TTC549 (cell line): Measurements from ENCODE around the gene PDLIM7.

ENCODE experiments used
- FAIRE-seq: peaks from 2 replicates; lab custom pipeline; 2012; peaks lifted over from hg19 to GRCh38; lab: Jason Lieb, UNC

The PDLIM7 gene

DNA sequence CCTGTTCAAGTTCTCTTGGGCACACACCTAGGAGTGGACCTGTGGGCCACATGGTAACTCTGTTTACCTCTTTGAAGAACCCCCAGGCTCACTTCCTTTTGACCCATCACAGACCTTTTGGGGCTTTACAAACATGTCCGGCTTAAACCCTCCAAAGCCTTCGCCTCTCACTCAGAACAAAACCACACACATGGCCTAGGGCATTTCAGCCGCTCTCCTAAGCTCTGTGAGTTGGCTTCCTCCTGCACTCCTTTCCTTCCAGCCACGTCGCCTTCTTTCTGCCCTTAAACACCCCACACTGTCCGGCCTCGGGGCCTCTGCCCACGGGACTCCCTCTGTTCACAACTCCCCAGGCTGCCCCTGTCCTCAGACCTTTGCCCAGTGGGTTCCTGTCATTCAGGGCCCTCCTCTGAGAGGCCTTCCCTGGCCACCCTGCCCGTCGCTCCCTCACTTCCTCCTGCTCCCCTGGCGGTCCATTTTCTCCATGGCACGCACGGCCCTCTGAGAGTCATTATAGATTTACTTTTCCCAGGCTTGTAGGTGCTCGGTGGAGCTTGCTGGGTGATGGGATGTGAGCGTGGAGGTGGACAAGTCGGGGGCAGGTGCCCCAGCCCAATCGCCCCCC, 10.3 kb upstream of the PDLIM7 start:
- no peak for FAIRE-seq

DNA sequence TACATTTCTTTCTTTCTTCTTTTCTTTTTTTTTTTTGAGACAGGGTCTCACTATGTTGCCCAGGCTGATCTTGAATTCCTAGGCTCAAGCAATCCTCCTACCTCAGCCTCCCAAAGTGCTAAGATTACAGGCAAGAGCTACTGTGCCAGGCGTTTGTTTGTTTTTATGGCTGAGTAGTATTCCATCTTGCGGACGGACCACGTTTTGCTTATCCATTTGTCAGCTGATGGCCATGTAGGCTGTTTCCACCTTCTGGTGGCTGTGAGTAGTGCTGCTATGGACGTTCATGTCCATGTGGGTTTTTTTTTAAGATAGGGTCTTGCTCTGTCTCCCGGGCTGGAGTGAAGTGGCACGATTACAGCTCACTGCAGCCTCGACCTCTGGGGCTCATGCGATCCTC, 9.8 kb upstream of the PDLIM7 start:
- FAIRE-seq: no peak

DNA sequence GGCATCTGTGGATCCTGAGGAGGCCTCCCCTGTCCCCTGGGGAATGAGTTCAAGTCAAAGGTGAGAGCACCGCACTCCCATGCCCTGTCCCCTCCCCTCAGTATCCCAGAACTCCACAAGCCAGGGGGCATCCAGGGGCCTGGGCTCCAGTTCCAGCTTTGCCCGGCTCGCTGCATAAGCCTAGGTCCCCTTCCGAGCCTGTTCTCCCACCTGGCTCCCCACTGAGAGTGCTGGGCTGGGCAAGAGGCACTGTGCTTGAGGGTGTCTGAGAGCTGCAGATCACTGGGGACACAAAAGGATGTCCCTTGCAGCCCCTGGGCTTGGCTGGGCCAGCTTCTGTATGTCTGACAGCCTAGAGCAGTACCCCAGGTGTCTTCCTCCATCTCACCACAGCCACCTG, 7.7 kb upstream of the PDLIM7 start:
- FAIRE-seq: no peak

DNA sequence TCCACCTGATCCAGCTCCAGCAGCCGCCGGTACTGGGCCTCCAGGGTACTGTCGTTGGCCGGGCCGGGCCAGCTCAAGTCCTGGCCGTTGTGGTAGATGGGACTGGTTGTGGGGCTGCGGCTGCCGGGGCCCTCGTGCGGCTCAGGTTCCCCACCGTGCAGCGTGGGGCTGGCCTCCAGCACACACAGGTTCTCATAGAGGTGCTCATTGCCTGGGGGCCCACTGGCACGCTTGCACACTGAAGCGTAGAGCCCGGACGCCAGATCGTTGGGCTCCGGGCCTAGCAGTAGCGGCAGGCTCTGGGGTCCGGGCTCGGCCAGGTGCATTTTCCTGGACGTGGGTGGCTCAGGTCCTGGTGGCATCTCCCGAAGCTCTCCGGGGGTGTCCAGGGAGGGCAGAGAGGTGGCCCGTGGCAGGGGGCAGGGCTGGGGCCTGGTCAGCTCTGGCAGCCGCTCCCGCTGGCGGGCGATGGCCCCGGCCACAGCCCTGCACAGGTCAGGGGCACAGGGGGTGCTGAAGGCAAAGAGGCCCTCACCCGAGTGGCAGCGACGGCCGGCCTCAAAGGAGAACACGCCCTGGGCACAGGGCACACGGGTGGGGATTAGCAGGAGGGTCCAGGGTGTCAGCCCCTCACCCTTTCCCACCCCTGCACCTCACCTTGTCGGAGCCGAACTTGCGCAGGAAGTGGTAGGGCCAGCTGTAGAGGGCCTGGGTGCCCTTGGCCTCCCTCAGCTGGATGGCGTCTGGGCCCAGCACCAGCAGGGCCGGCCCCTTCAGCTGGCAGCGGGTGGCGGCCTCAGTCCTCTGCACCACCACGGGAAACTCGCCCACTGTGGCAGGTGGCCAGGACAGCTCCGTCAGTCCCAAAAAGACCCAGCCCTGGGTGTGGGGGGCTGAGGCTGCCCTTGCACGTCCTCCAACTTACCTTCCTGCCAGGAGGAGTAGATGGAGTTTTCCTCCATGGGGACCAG, 7.0 kb upstream of the PDLIM7 start:
- FAIRE-seq: no peak

DNA sequence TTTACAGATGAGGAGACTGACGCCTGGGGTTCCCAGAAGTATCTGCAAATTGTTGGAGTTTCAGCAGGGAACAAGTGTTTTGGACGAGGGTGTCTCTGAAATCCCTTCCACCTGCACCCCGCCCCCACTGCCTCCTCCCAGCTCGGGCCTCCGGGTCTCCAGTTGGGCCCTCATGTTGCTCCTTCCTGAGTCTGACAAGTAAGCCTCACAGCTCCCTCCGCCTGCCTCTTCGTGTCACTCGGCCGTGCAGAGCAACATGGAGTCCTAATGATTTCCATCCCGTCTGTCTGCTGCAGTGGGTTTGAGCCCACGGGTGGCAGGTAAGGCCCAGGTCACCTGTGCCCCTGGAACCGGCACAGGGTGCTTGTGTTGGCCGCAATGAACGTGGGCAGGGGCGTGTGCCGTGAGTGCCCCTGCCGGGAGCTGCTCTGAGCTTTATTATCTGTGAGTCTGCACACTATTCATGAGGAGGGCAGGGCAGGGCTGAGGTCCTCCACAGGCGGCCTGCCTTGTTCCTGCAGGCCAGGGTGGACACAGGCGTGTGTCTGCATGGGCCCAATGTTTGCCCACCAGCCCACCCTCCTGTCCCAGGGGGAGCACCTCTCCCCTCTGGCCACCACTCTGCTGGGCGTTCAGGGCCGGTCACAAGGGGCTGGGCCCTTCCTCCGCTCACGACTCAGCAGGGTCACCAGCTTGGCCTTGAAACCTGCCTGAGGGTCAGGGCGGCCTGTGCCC, 6.1 kb upstream of the PDLIM7 start:
- no peak for FAIRE-seq

DNA sequence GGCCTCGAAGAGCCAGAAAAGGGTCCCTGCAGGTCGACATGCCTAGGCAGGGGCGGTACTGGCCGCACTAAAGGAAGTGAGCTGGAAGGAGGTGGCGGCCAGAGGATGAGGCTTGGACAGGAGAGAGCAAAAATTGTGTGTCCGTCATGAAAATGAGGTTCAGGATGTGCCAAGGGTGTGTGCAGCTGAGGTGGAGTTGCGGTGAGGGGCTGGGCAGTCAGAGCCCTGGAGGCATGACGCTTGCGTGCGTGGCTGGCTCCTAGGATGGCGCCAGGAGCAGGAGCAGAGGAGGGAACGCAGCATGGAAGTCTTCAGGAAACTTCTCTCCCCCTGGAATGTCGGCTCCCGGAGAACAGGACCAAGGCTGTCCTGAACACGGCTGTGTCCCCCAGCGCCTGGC, 5.5 kb upstream of the PDLIM7 start:
- no peak for FAIRE-seq

DNA sequence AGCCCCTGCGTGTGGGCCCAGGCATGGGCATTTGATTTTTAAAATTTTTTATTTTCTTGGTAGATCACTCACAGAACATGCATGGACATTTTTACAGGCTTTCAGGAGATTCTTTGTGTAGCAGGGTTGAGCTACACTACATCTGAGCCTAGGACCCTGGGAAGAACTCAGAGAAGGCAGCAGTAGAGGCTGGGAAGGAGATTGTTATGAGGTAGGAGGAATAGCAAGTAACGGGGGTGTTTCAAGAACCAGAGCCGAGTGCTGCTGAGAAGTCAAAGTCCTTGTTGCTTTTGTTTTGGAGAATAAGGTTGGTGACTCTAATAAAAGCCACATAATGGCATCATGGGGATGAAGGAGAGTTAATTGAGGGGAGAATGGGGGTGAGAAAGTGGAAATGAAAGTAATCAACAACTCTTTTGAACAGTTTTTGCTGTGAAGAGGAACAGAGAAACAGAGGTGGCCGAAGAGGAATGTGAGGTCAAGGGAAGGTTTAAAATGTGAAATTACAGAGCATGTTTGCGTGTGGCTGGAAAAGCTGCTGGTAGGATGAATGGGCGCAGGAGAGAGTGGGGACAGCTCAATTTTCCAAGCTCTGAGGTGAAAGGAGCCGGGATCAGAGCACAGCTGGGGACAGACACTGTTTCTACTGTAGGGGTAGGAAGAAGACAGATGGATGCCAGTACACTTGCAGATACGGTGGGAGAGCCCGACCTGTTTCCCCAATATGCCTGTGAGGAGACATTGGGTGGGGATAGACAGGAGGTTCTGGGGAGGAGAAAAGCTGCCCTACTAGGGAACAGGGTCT, 4.7 kb upstream of the PDLIM7 start:
- FAIRE-seq: no peak

DNA sequence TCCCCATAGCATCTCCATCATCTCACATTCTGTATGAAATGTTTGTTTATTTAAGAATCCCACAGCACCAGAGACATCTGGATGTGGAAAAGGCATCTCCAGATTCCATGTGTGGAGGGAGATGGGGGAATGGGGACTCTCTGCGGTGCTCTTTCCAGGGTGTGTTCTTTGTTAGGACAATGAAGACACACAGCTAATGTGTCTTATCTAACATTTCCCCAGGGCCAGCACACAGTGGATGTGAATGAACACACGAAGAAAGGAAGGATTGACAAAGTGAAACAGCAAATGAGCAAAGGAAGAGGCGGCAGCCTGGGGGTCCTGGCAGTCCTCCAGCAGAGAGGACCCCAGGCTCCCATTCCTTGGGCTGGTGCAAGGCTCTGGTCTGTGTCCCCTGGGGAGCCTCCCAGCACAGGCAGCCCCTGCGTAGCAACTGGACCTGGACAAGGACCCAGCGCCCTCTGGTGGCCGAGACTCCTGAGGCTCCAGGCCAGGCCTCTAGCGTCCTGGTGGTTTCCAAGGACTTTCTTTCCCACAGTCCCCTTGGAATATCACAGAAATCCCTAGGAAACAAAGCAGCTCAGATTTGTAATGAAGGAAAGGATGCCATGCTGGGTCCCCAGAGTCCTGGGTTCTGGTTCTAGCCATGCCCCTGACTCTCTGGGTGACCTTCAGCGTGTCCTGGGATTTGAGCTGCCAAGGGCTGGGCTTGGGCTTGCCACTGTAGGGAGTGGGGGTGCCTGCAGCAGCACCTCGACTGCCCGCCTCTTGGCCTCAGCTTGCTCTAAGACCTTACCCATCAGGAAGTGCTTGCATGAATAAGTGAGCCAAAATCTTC, 3.5 kb upstream of the PDLIM7 start:
- no peak for FAIRE-seq

DNA sequence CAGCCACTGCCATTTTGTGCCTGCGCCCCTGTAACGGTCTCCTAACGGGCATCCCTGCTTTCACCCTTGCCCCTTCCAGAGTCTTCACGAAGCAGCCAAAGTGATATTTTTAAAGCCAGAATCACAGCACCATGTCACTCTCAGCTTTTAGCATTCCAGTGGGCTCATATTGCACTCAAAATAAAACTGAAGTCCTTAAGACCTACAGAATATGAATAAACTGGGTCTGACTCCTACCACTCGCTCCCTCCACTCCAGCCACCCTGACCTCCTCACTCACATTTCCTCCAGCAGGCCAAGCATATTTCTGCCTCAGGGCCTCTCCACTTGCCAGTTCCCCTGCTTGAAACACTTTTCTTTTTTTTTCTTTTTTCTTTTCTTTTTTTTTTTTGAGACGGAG, 2.4 kb upstream of the PDLIM7 start:
- FAIRE-seq: no peak

DNA sequence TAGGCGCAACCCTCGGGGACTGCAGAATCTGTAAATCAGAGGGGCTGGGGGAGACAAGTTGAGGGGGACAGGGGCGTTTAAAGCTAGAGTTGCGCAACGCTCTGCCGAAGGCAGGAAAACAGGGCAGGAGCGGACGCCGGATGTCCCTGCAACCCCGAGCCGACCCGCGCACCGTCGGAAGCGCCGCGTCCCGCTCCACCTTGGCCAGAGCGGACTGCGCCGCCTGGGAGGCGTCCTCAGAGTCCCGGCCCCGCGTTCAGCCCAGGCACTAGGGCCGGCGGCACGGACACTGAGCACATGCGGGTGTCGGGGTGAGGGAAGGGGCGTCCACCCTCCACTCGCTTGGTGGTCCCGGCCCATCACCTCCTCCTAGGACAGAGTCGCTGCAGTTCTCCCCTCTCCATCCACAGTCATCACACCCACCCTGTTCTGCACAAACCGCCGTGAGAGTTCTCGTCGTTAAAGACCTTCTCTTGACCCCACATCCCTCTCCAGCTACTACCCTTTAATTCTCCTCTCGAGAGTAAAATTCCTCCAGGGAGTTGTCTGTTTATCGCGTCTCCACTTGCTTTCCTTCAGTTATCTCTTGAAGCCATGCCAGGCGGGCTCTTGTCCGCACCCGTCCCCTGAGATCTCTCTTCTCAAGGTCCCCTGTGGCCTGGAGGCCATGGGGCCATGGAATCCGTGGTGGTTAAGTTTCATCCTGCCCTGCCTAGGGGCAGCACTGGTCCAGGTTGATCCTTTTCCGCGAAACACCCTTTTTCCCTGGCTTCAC, 796 bp upstream of the PDLIM7 start:
- no peak for FAIRE-seq

DNA sequence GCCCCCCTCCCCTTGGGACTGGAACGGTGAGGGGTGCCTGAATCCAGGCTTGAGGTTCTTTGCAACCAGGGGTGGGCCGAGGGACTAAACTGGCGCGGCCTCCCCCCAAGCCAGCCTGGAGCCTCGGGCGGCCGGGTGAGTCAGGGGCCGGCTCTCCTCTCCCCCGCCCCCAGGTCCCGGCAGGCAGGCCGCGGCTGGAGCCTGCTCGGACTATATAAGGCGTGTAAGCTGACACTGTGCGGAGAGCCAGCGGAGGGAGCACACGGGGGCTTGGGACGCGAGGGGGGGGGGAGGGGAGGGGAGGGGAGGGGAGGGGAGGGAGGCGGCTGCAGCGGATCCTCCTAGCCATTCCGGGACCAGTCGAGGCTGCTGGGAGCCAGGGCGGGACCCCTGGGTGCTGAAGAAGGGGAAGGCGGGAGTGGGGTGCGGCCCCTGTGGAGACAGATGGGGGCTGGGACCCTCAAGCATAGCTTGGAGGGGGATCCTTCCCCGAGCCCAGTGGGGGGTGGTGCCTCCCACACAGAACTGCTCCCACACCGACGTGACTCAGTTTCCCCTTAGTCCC, 595 bp downstream of the PDLIM7 start:
- FAIRE-seq: no peak

DNA sequence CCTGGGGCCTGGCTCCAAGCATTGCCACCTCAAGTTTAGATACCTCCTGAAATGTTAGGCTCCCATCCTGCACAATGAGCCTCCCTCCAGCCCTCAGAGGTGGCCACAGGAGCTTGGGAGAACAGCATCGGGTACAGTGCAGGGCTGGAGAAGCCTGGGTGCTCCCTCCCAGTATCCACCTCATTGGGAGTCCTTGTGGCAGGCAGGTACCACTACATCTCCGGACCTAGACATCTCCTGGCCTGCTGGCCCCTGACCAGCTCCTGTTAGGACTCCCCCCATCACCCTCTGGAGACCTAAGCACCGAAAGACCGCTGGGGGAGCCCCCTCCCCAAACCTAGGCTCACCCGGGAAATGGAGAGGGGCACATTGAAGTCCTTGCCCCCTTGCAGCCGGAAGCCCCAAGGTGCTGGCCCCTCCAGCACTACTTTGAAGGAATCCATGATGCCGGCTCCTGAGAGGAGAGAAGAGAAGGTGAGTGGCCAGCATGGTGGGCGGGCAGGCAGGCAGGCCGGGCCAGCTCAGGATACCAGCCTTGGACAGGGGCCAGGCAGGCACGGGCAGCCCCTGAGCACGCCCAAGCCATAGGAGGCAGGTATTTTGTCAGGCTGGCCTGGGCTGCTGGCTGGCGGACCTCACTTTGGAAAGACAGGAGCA, 1.2 kb downstream of the PDLIM7 start:
- FAIRE-seq: no peak

DNA sequence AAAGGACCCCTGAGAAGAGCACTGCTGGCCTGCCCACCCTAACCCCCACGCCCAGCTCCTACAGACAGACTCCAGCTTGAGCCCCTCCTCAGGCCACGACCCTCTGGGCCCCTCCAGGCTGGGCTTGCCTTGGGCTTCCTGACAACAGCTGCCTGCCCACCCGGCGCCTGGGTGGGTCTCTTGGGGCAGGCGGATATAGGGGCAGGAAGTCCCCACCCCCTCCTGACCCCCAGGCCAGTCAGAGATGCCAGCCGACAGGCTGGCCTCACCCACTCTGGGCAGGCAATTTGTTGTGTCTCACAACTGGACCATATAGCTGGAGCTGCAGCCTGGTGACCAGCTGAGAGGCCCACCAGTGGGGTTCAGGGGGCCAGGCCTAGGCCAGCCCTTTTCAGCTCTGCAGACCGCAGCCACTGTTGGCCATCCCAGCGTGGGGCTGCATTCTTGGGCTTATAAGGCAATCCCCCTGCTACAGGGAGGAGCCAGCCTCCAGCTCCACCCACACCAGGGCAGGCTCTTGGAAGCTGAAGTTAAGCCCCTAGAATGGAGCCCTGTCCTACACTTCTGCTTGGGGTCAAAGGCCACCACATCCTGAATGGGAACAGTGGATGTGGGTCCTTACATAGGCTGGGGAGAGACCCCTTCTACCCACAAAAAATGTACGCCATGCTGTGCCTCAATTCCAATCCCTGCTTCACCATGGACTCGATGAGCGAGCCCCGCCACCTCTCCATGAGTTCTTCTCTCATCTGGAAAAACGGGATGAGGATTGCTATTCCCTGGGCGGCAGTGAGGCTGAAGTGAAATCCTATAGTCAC, 2.0 kb downstream of the PDLIM7 start:
- FAIRE-seq: no peak

DNA sequence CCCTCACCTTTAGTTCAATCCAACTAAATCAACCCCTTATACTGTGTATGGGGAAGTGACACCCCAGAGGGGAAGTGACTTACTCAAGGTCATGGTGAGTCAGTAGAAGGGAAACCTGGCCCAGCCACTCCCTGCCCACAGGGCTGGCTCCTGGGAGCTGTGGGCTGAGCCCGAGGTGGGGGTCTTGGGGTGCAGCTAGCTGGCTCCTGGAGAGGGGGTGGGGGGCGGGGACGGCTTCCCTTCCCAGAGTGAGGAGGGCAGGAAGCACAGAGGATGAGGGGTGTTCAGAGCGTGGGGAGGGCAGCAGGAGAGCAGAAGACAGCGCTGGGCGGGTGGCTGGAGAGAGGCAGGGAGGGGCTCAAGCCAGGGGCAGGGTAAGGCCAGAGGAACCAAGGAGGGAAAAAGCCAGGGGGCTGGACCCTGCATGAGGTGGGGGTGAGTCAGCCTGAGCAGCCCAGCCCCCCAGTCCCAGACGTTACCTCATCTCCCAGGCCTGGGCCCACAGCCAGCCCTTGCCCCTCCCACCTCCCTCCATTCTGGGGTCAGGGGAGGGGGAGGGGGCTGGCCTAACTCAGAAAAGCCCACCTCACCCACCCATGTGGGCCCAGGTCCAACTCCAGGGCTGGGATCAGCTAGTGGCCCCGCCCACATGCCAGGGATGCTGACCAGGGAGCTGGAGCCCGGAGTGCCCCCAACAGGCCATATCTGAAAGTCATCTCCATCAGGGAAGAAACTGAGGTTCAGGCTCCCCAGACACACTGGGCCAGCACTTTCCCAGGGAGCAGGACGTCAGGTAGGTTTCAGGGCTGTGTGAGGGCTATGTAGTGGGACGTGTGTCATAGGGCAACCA, 2.8 kb downstream of the PDLIM7 start:
- no peak for FAIRE-seq

DNA sequence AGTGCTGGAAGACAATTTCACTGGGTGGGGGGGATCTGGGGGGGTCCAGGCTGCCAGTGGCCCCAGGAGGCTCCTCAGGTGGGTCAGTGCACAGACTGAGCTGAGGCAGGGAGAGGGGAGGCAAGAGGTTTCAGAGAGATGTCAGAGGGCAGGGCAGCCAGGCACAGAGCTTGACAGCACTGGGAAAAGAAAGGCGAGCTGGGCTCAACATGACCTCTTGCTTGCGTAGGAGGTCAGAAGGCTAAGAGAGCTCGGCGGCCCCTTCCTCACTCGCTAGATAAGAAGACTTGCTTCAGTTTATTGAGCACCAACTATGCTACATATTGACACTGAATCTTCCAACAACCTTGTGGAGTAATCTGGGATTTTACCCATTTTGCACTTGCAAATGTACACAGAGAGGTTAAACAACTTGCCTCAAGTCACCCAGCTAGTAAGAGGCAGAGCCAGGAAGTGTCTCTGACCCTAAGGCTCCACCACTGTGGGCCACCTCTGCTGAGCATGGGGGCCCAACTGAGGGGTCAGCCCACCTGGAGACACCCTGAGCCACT, 3.5 kb downstream of the PDLIM7 start:
- no peak for FAIRE-seq

DNA sequence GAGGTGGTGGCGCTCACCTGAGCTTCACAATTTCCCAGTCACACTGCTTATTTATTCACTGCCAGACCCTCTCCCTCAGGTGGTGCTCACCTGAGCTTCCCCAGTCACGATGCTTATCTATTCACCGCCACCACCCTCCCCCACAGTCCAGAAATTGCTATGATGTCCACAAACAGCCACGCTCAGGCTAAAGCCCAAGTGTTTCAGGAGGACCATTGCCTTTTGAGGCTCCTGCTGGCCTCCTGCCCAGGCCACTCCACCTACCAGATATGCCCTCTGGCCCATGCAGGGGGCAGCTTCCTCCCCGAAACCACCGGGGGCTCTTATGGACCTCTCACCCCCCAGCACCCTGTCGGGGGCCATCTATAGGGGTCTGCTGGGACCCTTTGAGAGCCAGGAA, 4.6 kb downstream of the PDLIM7 start:
- FAIRE-seq: no peak

DNA sequence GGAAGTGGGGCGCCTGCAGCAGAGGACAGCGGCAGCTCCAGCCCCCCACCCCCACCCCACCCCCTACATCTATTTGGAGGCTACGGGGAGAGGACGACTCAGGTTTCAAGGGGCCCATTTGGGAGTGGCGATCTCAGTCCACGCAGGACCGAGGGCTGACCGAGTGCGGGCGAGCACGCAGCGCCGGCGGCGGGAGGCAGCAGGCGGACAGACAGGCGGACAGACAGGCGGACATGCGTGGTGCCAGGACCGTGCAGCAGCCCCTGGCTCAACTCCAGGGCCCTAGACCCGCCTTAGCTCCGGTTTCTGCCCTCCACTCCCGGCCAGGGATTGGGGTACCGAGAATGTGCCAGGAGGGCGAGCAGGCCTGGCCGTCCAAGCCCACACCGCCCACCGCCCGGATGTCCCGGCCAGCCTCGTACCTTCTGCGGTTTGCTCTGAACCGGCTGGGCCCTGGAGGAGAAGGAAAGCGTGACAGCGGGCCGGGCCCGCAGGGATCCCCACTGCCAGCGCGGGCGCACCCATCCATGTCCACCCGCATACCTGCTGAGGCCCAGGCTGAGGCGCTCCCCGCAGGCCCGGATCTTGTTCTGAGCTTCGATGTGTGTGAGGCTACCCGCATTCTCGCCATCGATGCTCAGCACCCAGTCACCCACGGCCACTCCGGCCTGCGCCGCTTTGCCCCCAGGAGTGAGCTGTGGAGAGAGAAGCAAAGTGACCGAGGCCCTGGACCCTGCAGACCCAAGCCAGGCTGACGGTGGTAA, 5.2 kb downstream of the PDLIM7 start:
- no peak for FAIRE-seq
